Esophagus muscularis mucosa (tissue), 4 donors: ENCODE results near the gene SRD5A1.

Experiments used
- EP300 ChIP-seq: sonication (generic); formaldehyde crosslinking; IDR thresholded peaks from one replicate; pipeline ENCODE4 v1.6.1; 2017; ENCODE audit warnings: antibody characterized with exemption
- POLR2A ChIP-seq: fragments of 450-650 bp; IDR thresholded peaks from one replicate; pipeline ENCODE4 v1.6.1; 2017; ENCODE audit warnings: antibody characterized with exemption, moderate library complexity, mild to moderate bottlenecking, low read depth
- POLR2AphosphoS5 ChIP-seq, 2 donors: sonication (generic); formaldehyde crosslinking; IDR thresholded peaks; one replicate each; pipeline ENCODE4 v1.6.1; 2017; ENCODE audit warnings: antibody characterized with exemption in 2 of 2
- TF ChIP-seq, protein P1 (sequence below), 3 experiments: fragments of 200-600 bp in 2 of 3; fragments of 450-650 bp in 1 of 3; sonication (generic) in 2 of 3; IDR thresholded peaks; one replicate each; pipeline ENCODE4 v1.5.1; 2017 to 2019; ENCODE audit warnings: antibody characterized with exemption in 3 of 3, mild to moderate bottlenecking in 2 of 3, moderate library complexity in 1 of 3

DNA sequence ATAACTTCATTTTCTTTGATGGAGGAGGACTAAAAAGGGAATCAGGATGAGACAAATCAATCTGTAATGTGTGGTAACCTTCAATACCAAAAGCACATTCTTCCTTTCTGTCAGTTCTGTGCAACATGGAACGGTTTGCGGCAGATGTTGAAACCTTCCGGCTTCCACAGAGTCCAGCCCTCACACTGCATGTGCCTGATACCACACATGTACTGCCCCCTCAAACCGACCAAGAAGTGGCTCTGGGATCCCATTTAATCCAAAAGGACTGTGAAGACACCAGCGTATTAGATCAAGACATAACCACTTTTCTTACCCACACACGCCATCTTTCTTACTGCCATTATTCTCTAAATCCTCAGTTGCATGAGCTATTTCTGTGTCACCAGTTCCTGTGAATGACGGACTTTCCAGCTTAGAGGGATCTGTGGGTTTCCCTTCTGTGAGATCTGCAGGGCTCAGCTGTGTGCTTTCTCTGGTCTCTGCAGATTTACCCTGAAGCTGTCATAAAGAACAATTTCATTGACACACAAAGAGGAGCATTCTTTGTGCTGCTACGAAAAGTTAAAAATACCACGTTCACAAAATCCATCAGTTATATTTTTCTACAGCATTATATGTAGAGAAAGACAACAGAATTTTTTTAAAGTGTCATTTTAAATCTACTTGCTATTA is 26.2 kb upstream of the SRD5A1 start:
- no peak for TF ChIP-seq POLR2AphosphoS5 (IDR thresholded peaks at IDR 0.05)
- no peak for TF ChIP-seq EP300
- TF ChIP-seq, protein P1, sequence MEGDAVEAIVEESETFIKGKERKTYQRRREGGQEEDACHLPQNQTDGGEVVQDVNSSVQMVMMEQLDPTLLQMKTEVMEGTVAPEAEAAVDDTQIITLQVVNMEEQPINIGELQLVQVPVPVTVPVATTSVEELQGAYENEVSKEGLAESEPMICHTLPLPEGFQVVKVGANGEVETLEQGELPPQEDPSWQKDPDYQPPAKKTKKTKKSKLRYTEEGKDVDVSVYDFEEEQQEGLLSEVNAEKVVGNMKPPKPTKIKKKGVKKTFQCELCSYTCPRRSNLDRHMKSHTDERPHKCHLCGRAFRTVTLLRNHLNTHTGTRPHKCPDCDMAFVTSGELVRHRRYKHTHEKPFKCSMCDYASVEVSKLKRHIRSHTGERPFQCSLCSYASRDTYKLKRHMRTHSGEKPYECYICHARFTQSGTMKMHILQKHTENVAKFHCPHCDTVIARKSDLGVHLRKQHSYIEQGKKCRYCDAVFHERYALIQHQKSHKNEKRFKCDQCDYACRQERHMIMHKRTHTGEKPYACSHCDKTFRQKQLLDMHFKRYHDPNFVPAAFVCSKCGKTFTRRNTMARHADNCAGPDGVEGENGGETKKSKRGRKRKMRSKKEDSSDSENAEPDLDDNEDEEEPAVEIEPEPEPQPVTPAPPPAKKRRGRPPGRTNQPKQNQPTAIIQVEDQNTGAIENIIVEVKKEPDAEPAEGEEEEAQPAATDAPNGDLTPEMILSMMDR (IDR thresholded peaks at IDR 0.05) = no peak
- TF ChIP-seq POLR2A = no peak
